ENCODE measurements around the gene ITGA11.
A peak's percentile ranks its signal among the peaks of the same experiment; 100 is the strongest.

The ITGA11 gene

GRCh38 chr15:68386587-68387288 lies 45.2 kb downstream of the ITGA11 start:
- no peak for DNase-seq

GRCh38 chr15:68385671-68386586 lies 46.0 kb downstream of the ITGA11 start:
- no peak for DNase-seq

GRCh38 chr15:68385240-68385561 lies 46.8 kb downstream of the ITGA11 start:
- DNase-seq = no peak

- DNase-seq = no peak
Measured at GRCh38 chr15:68384451-68385239, 47.3 kb downstream of the ITGA11 start.

- DNase-seq = peak; percentile 23
Measured at GRCh38 chr15:68383161-68384074, 48.5 kb downstream of the ITGA11 start.

GRCh38 chr15:68382286-68383007 lies 49.5 kb downstream of the ITGA11 start:
- DNase-seq = no peak

- no peak for DNase-seq
Measured at GRCh38 chr15:68380456-68380855, 51.5 kb downstream of the ITGA11 start.

- DNase-seq = no peak
Measured at GRCh38 chr15:68379759-68380290, 52.1 kb downstream of the ITGA11 start.

- DNase-seq = no peak
Measured at GRCh38 chr15:68379058-68379758, 52.8 kb downstream of the ITGA11 start.

- DNase-seq = no peak
Measured at GRCh38 chr15:68378595-68378994, 53.4 kb downstream of the ITGA11 start.

- no peak for DNase-seq
Measured at GRCh38 chr15:68377766-68378165, 54.2 kb downstream of the ITGA11 start.

GRCh38 chr15:68376447-68377060 lies 55.4 kb downstream of the ITGA11 start:
- DNase-seq = no peak

- DNase-seq = no peak
Measured at GRCh38 chr15:68375716-68376220, 56.2 kb downstream of the ITGA11 start.

- no peak for DNase-seq
Measured at GRCh38 chr15:68375191-68375631, 56.8 kb downstream of the ITGA11 start.

- no peak for DNase-seq
Measured at GRCh38 chr15:68374168-68374745, 57.7 kb downstream of the ITGA11 start.

- no peak for DNase-seq
Measured at GRCh38 chr15:68373028-68373427, 58.9 kb downstream of the ITGA11 start.

GRCh38 chr15:68372291-68372811 lies 59.6 kb downstream of the ITGA11 start:
- no peak for DNase-seq

GRCh38 chr15:68371851-68372250 lies 60.1 kb downstream of the ITGA11 start:
- no peak for DNase-seq

GRCh38 chr15:68371160-68371559 lies 60.8 kb downstream of the ITGA11 start:
- no peak for DNase-seq

All from NCI-H345 (cell line).